ENCODE measurements around the gene COX4I1. TPM values are rescaled to one million over a fixed set of nuclear protein-coding genes. Genes with fewer than 3 reads are reported as not detected.

The COX4I1 gene
- total RNA-seq, 1 donor = 322 TPM

DNA sequence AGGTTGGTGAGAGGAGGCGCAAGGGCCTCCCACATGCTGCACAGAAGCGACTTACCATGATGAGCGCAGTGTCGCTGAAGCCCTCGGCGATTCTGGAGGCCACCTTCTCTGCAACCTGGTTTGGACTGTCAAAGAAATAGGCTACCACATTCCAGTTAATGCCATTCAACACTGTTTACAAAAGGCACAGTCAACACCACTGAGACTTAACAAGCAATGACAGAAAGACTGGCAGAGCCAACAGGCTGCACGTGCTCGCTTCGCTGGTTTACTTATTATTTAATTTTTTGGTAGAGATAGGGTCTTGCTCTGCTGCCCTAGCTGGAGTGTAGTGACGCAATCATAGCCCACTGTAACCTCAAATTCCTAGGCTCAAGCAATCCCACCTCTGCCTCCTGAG is 18.3 kb upstream of the COX4I1 start:
- no peaks in the 10 kb centered on the region for H3K4me1 ChIP-seq (ENCODE audit: insufficient read depth, low read length)
- no peaks in the 10 kb centered on the region for H3K27me3 ChIP-seq (ENCODE audit: insufficient read depth, low read length)
- H3K9me3 ChIP-seq (ENCODE audit: low read depth, low read length) = no peaks in the 10 kb centered on the region
- no peak overlapping the region for H3K4me3 ChIP-seq (ENCODE audit: low read length)

DNA sequence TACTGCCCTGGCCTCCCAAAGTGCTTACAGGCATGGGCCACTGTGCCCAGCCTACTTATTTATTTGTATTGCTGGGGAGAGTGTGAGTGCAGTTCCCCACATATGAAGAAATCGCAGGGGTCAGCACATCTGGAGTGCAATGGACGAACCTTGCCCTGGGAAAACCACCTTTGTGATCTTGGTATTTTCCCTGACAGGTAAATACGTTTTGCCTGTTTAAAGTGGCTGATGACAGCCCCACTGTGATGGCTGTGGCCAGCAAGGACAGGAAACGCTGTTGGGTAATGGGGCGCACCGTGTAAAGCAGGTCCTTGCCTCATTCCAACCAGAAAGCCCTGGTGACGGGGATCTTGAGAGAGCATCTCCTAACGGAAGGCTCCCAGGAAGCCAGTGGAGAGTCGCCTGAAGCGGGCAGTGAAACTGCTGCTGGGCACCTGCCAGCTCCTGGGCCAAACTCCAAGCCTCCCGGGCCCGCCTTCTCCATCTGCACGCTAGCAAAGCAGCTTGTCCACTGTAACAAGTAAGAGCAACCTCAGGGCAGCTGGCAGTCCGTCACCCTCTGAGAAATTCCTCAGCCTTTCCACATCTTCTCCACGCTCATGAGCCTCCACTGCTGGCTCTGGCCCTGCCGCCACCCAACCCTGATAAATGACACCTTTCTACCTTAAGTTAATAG is 17.7 kb upstream of the COX4I1 start:
- no peak overlapping the region for H3K4me3 ChIP-seq (ENCODE audit: low read length)
- no peaks in the 10 kb centered on the region for H3K27me3 ChIP-seq (ENCODE audit: insufficient read depth, low read length)
- no peaks in the 10 kb centered on the region for H3K9me3 ChIP-seq (ENCODE audit: low read depth, low read length)
- H3K4me1 ChIP-seq (ENCODE audit: insufficient read depth, low read length) = no peaks in the 10 kb centered on the region

DNA sequence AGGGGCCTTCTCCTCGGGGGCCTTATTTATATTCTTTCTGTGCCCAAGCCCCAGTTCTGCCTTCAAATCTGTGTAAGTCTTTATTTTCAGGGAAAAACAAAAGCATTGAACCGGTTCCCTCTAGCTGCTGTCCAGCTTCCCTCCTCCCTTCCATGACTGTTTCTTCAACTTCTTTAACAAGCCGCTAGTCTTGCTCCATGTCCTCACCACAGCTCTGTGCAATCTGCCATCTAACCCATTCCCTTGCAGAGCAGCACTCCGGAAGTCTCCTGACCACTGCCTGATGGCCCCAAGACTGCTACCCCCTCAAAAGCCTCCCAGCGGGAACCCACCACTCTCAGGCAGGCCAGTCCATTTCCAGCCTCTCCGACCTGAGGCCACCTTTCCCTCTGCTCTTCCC is 17.0 kb upstream of the COX4I1 start:
- no peaks in the 10 kb centered on the region for H3K9me3 ChIP-seq (ENCODE audit: low read depth, low read length)
- no peaks in the 10 kb centered on the region for H3K4me1 ChIP-seq (ENCODE audit: insufficient read depth, low read length)
- no peaks in the 10 kb centered on the region for H3K27me3 ChIP-seq (ENCODE audit: insufficient read depth, low read length)
- H3K4me3 ChIP-seq (ENCODE audit: low read length) = no peak overlapping the region

DNA sequence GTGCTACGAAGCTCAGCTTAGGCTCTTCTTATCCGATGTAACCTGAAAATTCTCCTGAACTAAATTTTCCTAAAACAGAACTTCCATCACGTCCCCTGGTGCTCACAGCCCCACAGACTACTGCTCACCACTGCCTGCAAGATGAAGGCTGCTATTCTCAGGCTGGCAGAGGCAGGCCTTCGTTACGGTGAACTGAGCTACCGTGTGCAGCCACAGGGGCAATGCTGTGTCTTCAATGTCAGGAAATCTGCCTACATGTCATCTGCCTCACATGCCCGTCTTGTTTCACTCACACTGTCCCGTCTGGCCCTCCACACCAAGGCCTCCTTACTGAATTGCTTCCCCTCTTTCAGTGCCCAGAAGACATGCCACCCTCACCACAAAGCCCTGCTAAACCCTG is 16.1 kb upstream of the COX4I1 start:
- Histone ChIP-seq H3K27me3 (ENCODE audit: insufficient read depth, low read length) (no peaks in the 10 kb centered on the region), H3K4me1 (ENCODE audit: insufficient read depth, low read length) (no peaks in the 10 kb centered on the region), H3K4me3 (ENCODE audit: low read length) (no peak overlapping the region), H3K9me3 (ENCODE audit: low read depth, low read length) (no peaks in the 10 kb centered on the region)

DNA sequence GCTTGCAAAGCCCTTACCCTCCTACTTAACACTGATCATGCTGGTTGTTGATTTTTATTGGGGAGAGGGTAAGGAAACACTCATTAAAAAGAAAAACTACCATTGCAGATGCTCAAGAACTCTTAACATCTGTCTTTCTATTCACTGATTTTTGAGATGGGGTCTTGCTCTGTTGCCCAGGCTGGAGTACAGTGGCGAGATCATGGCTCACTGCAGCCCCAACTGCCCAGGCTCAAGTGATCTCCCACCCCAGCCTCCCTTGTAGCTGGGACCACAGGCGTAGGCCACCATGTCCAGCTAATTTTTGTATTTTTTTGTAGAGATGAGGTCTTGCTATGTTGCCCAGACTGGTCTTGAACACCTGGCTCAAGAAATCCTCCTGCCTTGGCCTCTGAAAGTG is 14.7 kb upstream of the COX4I1 start:
- Histone ChIP-seq H3K27me3 (ENCODE audit: insufficient read depth, low read length) (no peaks in the 10 kb centered on the region), H3K9me3 (ENCODE audit: low read depth, low read length) (no peaks in the 10 kb centered on the region), H3K4me3 (ENCODE audit: low read length) (no peak overlapping the region), H3K4me1 (ENCODE audit: insufficient read depth, low read length) (no peaks in the 10 kb centered on the region)

DNA sequence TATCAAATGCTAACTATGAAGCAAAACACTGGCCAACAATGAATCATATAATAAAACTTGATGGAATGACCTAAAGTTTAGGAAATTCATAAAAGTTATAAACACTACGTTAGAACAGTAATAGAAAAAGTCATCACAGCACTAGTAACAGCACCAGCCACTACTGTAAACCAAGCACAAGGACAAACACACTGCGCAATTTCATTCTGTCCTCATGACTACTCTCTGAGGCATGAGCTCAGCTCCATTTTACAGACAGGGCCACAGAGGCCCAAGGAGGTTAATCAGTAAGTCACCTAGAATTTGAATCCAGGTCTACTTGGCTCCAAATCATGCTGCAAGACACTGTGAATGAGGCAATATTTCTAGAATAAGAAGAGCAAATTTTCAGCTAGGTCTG is 13.6 kb upstream of the COX4I1 start:
- Histone ChIP-seq H3K27me3 (ENCODE audit: insufficient read depth, low read length) (no peaks in the 10 kb centered on the region), H3K4me3 (ENCODE audit: low read length) (no peak overlapping the region), H3K4me1 (ENCODE audit: insufficient read depth, low read length) (no peaks in the 10 kb centered on the region), H3K9me3 (ENCODE audit: low read depth, low read length) (no peaks in the 10 kb centered on the region)

DNA sequence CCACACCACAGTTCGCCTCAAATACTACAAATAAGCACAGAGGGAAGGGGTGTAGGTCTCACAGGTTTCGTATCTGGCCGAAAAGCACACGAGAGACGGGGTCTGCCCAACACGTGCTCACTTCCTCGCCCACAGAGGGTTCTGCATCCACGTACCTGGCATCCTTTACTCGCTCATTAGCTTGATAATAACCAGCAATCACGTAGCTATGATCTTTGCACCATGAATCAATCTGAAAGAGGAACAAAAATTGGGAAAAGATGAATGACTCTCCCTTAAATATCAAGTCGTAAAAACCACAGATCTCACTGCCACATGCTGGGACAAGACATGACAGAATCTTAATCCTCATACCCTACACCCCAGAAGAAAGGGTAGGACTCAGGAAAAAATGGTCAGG is 10.7 kb upstream of the COX4I1 start:
- Histone ChIP-seq H3K4me3 (ENCODE audit: low read length) (no peak overlapping the region), H3K9me3 (ENCODE audit: low read depth, low read length) (no peaks in the 10 kb centered on the region), H3K4me1 (ENCODE audit: insufficient read depth, low read length) (no peaks in the 10 kb centered on the region), H3K27me3 (ENCODE audit: insufficient read depth, low read length) (no peaks in the 10 kb centered on the region)

DNA sequence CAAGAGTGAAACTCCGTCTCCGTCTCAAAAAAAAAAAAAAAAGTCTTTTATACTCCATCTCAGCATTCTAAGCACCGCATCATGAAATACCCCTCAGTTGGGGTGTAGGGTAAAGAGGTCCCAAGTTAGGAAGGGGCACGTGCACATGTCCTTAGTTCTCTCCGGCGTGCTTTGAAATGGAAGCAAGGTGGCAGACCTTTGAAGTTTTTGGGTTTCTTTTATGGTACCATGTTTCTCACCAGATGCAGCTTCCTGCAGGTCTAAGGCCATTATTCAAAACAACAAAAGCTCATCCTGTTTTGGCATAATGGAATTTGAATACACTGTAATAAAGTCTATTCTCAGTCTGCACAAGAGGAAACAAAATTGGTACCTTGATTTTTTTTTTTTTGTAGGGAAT is 9.7 kb upstream of the COX4I1 start:
- Histone ChIP-seq H3K4me3 (ENCODE audit: low read length) (no peak overlapping the region), H3K9me3 (ENCODE audit: low read depth, low read length) (no peaks in the 10 kb centered on the region), H3K27me3 (ENCODE audit: insufficient read depth, low read length) (no peaks in the 10 kb centered on the region), H3K4me1 (ENCODE audit: insufficient read depth, low read length) (no peaks in the 10 kb centered on the region)

DNA sequence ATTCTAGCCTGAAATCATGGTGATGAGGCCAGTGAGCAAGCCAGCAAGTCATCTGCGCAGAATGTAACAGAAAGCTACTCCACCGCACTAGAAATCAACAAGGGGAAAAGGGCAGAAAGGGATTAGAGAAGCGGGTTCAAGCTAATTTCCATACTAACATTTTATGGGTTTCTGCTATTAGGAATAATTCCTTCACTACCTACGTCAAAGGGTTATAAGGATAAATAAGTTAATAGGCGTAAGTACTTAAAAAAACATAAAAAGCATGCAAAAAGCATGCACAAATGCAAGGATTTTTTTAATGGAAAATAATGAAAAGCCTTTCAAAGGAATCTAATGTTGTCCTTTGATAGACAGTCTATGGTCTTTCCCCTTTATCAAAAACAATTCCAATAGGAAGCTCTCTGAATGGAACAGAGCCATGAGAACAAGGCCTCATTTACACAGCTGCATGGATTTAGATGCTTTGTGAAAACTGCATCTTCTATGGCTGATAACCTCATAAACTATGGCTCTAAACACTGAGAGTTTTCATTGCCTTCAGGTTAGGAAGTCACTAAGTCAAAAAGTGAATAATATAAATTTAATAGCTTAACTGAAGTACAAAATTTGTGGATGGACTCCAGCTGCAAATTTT is 5.7 kb upstream of the COX4I1 start:
- Histone ChIP-seq H3K9me3 (ENCODE audit: low read depth, low read length) (no peaks in the 10 kb centered on the region), H3K27me3 (ENCODE audit: insufficient read depth, low read length) (no peaks in the 10 kb centered on the region), H3K4me3 (ENCODE audit: low read length) (no peak overlapping the region), H3K4me1 (ENCODE audit: insufficient read depth, low read length) (peaks cover 15% of the 10 kb centered on the region)

DNA sequence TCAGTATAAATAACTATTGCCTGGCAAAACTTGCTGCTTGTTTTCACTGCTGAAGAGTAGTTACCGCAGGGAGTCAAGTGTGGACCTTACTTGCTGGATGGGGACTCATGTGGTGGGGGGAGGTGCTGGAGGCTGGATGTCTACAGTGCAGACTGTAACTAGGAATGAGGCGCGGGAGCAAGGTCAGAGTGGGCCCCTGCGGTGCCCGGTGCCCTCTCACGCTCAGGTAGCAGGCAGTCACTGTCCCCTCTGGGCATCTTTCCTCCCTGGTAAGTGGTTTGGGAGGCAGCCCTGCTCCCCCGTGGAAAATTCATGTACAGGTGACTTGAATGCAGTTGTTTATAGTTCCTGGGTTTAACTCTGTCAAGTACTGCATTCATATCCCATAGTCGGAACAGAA is 4.8 kb upstream of the COX4I1 start:
- peaks cover 17% of the 10 kb centered on the region for H3K4me1 ChIP-seq (ENCODE audit: insufficient read depth, low read length)

DNA sequence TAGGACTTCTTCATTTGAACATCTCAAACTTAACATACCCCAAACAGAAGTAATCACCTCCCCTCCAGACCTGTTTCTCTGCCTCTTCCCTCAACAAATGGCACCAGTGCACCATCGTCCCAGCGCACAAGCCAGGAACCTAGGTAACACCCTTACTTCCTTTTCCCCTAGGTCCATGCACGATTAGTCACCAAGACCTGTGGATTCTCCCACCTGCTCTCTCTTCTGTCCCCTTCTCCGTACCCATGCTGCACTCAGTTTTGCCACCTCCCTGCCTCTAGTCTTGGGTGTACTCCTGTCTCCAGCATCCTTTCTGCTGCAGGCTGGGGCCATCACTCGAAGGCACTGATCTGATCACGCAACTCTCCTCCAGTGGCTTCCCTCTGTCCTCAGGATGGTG is 3.3 kb upstream of the COX4I1 start:
- no peak overlapping the region for H3K4me3 ChIP-seq (ENCODE audit: low read length)
- H3K4me1 ChIP-seq (ENCODE audit: insufficient read depth, low read length) = peaks cover 28% of the 10 kb centered on the region
- H3K27me3 ChIP-seq (ENCODE audit: insufficient read depth, low read length) = no peaks in the 10 kb centered on the region
- no peaks in the 10 kb centered on the region for H3K9me3 ChIP-seq (ENCODE audit: low read depth, low read length)

More for the DNA sequence above, 4.8 kb upstream of the COX4I1 start:
- Histone ChIP-seq H3K4me3 (ENCODE audit: low read length) (no peak overlapping the region), H3K27me3 (ENCODE audit: insufficient read depth, low read length) (no peaks in the 10 kb centered on the region), H3K9me3 (ENCODE audit: low read depth, low read length) (no peaks in the 10 kb centered on the region)

DNA sequence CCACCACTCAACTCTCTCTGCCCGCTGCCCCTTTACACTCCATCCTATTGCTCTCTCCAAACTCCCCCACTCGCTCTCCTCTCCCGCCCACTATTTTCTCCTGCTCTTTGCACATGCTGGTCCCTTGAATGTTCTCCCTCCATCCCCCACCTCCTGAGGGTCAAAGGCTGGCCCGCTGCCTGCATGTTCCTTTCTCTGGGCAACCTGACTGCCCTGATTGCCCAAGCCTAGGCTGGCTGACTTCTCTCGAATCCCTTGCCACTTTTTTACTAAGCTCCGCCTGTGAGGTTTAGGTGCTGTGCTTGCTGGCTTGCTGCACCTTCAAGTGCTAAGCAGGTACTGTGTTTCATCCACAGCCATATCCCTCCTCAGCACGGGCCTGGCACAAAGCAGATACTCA is 2.9 kb upstream of the COX4I1 start:
- peaks cover 29% of the 10 kb centered on the region for H3K4me1 ChIP-seq (ENCODE audit: insufficient read depth, low read length)
- no peak overlapping the region for H3K4me3 ChIP-seq (ENCODE audit: low read length)
- no peaks in the 10 kb centered on the region for H3K27me3 ChIP-seq (ENCODE audit: insufficient read depth, low read length)
- H3K9me3 ChIP-seq (ENCODE audit: low read depth, low read length) = no peaks in the 10 kb centered on the region

DNA sequence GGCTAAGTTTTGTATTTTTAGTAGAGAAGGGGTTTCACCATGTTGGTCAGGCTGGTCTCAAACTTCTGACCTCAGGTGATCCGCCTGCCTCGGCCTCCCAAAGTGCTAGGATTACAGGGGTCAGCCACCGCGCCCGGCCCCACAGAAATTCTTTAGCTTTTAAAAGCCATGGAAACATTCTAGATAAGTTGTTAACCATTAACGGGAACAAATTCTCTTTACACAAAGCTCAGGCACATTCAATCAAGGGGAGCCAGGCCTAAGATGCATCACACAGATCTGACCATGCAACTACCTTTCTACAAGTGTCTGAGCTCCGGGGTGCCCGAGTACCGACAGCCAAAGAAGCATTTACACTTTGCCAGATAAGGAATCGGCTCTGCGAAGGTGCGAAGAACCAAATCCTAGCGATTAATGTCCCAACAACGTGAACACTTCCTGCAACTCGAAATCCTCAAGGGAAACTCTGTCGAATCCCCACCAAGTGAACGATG is 1.2 kb upstream of the COX4I1 start:
- no peaks in the 10 kb centered on the region for H3K27me3 ChIP-seq (ENCODE audit: insufficient read depth, low read length)
- H3K4me1 ChIP-seq (ENCODE audit: insufficient read depth, low read length) = peaks cover 29% of the 10 kb centered on the region
- peak overlapping the region; percentile 91 for H3K4me3 ChIP-seq (ENCODE audit: low read length)
- no peaks in the 10 kb centered on the region for H3K9me3 ChIP-seq (ENCODE audit: low read depth, low read length)

DNA sequence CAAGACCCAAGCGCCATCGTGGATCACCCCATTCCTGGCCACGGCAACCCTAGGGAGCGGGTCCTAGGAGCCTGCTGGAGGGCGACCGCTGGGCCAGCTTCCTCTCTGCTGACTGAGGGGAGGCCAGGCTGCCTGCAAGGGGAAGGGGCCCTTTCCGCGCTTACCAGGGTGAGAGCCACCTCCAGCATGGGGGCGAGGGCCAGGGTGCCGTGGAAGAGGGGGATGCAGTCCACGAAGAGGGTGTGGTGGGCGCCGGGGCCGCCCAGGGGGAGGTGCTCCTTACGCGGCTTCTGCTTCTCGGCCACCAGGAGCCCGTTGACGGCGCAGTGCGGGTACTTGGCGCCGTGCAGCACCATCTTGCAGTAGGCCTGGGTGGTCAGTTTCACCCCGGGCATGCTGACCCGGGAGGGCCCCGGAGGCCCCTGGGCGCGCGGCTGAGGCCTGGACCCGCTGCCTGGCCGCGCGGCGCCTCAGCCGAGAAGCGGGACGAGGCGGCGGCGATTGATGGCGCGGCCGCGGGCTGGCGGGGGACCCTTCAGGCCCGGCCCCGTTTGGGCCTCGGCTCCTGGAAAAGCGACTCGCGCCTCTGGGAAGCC is 496 bp upstream of the COX4I1 start:
- no peaks in the 10 kb centered on the region for H3K27me3 ChIP-seq (ENCODE audit: insufficient read depth, low read length)
- peaks cover 29% of the 10 kb centered on the region for H3K4me1 ChIP-seq (ENCODE audit: insufficient read depth, low read length)
- H3K9me3 ChIP-seq (ENCODE audit: low read depth, low read length) = no peaks in the 10 kb centered on the region
- H3K4me3 ChIP-seq (ENCODE audit: low read length) = peak overlapping the region; percentile 91

DNA sequence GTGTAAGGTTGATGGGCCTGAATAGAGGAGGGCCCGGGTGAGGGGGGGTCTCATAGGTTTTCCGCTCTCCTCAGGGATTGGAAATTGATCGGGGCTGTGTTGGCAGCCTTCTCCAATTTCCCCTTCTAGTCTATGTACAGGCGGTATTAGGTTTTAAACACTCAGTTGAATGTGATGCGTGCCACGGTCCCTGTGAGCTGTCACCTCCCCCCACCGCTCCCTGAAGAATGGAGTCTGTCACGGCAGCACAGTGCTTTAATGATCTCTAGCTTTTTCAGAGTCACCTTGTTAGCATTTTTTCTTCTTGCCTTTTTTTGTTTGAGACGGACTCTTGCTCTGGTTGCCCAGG is 800 bp downstream of the COX4I1 start:
- Histone ChIP-seq H3K4me1 (ENCODE audit: insufficient read depth, low read length) (peaks cover 29% of the 10 kb centered on the region), H3K9me3 (ENCODE audit: low read depth, low read length) (no peaks in the 10 kb centered on the region), H3K4me3 (ENCODE audit: low read length) (peak overlapping the region; percentile 91), H3K27me3 (ENCODE audit: insufficient read depth, low read length) (no peaks in the 10 kb centered on the region)

DNA sequence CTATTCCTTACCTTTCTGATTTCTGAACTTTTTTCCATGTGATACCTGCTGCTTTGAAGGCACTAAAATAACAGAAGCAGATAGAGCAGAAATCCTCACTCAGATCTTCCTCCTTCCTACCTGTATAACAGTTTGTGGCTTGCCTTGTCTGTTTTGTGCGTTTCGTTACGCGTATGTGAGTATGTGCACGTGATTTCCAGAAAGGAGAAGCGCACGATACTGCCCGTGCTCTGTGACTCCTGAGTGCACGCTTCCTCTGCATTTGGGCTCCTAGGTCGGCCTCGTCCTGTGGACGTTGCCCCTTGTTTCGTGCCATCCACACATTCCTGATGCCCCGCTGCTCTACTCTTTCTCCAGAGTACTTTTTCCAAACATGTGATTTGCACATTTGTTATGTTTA is 4.1 kb downstream of the COX4I1 start:
- no peaks in the 10 kb centered on the region for H3K9me3 ChIP-seq (ENCODE audit: low read depth, low read length)
- peaks cover 16% of the 10 kb centered on the region for H3K4me1 ChIP-seq (ENCODE audit: insufficient read depth, low read length)
- H3K4me3 ChIP-seq (ENCODE audit: low read length) = no peak overlapping the region
- H3K27me3 ChIP-seq (ENCODE audit: insufficient read depth, low read length) = no peaks in the 10 kb centered on the region
